Thyroid gland (tissue), 4 donors: Measurements from ENCODE around the gene ZNF213.

Experiments used
- POLR2A ChIP-seq, 2 donors: fragments of 450-650 bp; IDR thresholded peaks; one replicate each; pipeline ENCODE4 v1.6.1; 2017; ENCODE audit warnings: antibody characterized with exemption in 2 of 2, mild to moderate bottlenecking in 2 of 2, moderate library complexity in 1 of 2
- TF ChIP-seq, protein P1 (sequence below), 6 experiments: fragments of 200-600 bp in 3 of 6; fragments of 450-650 bp in 3 of 6; sonication (generic) in 3 of 6; IDR thresholded peaks; one replicate each; pipeline ENCODE4 v1.5.1; 2016 to 2019; ENCODE audit warnings: antibody characterized with exemption in 6 of 6, mild to moderate bottlenecking in 2 of 6, inconsistent platforms in 1 of 6, moderate library complexity in 1 of 6

DNA sequence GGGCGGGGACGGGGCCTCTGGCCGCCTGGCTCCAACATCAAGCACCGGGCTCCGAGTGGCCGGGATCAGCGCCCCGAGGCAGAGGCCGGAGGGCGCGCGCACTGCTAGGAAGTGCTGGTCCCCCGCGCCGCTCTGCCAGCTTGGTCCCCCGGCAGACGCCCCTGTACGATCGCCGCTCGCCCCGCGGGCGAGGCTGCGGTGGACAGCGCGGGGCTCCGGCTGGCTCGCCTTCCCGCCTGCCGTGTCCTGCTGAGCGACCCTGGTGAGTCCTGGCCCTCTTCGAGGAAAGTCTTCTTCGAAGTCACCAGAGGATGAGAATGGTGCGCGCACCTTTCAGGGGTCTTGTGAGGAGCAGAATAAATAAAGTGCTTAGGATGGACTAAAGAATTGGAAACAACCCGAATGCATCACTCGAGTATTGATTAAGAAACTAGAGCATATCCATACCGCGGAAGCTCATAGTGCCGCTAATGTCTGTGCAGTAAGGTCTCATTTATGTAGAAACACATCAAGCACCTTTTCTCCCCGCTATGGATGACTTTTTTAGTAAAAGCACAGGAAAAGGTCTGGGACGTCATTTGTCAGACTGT lies 392 bp downstream of the ZNF213 start:
- TF ChIP-seq, protein P1, sequence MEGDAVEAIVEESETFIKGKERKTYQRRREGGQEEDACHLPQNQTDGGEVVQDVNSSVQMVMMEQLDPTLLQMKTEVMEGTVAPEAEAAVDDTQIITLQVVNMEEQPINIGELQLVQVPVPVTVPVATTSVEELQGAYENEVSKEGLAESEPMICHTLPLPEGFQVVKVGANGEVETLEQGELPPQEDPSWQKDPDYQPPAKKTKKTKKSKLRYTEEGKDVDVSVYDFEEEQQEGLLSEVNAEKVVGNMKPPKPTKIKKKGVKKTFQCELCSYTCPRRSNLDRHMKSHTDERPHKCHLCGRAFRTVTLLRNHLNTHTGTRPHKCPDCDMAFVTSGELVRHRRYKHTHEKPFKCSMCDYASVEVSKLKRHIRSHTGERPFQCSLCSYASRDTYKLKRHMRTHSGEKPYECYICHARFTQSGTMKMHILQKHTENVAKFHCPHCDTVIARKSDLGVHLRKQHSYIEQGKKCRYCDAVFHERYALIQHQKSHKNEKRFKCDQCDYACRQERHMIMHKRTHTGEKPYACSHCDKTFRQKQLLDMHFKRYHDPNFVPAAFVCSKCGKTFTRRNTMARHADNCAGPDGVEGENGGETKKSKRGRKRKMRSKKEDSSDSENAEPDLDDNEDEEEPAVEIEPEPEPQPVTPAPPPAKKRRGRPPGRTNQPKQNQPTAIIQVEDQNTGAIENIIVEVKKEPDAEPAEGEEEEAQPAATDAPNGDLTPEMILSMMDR (IDR thresholded peaks at IDR 0.05), result no peak
- TF ChIP-seq POLR2A (IDR thresholded peaks at IDR 0.05), result peak in 1 of 2 donors; percentile 3
